GM12865 (cell line): ENCODE data around the gene MAPK1.
A peak's percentile ranks its signal among the peaks of the same experiment; 100 is the strongest.

Experiments used
- DNase-seq: peaks from one replicate; pipeline ENCODE4 v3.0.0; 2010; ENCODE audit warnings: low read depth
- H3K4me3 ChIP-seq: 2 replicates; pipeline ENCODE4 v1.5.1; 2011; ENCODE audit warnings: mild to moderate bottlenecking, low read depth, low read length, control low read depth
- TF ChIP-seq, protein P1 (sequence below): IDR thresholded peaks from 2 replicates; pipeline ENCODE4 v1.5.1; 2011; ENCODE audit warnings: low read length, control low read depth, low read depth, inconsistent platforms; ENCODE audit not compliant: insufficient read depth; ENCODE audit errors: missing control alignments

MAPK1 gene

DNA sequence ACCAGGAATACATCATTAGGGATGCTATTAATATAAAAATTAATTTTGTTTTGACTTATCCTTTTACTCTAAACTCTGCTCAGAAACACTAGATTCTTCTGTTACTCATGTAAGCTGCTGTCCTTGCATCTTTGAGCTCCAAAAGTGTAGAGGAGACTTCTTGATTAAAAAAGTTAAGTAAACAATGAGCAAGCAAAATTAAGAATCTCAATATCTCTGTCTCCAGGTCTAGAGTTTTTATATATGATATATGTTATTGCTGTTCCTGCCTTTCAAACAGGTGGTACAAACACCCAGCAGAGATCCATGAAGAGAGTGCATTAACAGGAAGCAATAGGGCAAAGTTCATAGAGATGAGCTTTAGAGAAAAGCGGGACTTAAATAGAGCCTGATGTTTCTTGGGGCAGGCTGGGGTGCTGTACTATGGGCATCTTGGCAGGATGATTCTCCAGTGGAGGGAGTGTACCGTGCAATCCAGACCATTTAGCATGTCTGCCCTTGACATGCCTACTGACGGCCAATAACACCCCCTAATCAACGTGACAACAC lies 6.9 kb downstream of the MAPK1 start:
- no peak overlapping the region for H3K4me3 ChIP-seq
- TF ChIP-seq, protein P1, sequence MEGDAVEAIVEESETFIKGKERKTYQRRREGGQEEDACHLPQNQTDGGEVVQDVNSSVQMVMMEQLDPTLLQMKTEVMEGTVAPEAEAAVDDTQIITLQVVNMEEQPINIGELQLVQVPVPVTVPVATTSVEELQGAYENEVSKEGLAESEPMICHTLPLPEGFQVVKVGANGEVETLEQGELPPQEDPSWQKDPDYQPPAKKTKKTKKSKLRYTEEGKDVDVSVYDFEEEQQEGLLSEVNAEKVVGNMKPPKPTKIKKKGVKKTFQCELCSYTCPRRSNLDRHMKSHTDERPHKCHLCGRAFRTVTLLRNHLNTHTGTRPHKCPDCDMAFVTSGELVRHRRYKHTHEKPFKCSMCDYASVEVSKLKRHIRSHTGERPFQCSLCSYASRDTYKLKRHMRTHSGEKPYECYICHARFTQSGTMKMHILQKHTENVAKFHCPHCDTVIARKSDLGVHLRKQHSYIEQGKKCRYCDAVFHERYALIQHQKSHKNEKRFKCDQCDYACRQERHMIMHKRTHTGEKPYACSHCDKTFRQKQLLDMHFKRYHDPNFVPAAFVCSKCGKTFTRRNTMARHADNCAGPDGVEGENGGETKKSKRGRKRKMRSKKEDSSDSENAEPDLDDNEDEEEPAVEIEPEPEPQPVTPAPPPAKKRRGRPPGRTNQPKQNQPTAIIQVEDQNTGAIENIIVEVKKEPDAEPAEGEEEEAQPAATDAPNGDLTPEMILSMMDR, result no peak

GRCh38 chr22:21858025-21858764 lies 9.2 kb downstream of the MAPK1 start:
- TF ChIP-seq, protein P1, result no peak
- no peak overlapping the region for H3K4me3 ChIP-seq
- no peak for DNase-seq

More for the DNA sequence above, 6.9 kb downstream of the MAPK1 start:
- no peak for DNase-seq

GRCh38 chr22:21857481-21857914 lies 9.9 kb downstream of the MAPK1 start:
- DNase-seq, result peak; percentile 74
- TF ChIP-seq, protein P1, result no peak
- H3K4me3 ChIP-seq, result no peak overlapping the region

DNA sequence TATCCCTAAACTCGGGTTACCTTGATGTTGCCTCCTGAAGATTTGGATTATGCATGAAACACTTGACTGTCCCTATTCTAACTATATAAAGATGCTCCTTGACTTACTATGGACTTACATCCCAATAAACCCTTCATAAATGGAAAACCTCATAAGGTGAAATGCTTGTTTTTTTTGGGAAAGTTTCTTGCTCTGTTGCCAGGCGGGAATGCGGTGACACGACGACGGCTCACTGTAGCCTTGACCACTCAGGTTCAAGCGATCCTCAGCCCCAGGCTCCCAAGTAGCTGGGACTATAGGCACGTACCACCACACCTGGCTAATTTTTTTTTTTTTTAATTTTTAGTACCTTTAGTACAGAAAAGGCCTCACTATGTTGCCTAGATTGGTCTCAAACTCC lies 10.6 kb downstream of the MAPK1 start:
- no peak for DNase-seq
- no peak overlapping the region for H3K4me3 ChIP-seq
- TF ChIP-seq, protein P1, result no peak

- no peak overlapping the region for H3K4me3 ChIP-seq
- TF ChIP-seq, protein P1, result no peak
- DNase-seq, result no peak
Measured at GRCh38 chr22:21856197-21856596, 11.2 kb downstream of the MAPK1 start.

GRCh38 chr22:21855676-21856075 lies 11.8 kb downstream of the MAPK1 start:
- DNase-seq, result no peak
- H3K4me3 ChIP-seq, result no peak overlapping the region
- TF ChIP-seq, protein P1, result no peak
